NCI-H2107 treated with DMSO at 0.1 percent for 48 hours (cell line): ENCODE measurements around the gene KIF18A.
A peak's percentile ranks its signal among the peaks of the same experiment; 100 is the strongest.
"Not testable (repeated sequence)": the region's sequence is repeated elsewhere in the genome, so short reads cannot be mapped to it uniquely, and the experiment has no call there.

ENCODE experiments used
- DNase-seq: peaks from one replicate; lab custom pipeline; 2025; ENCODE audit not compliant: unreplicated experiment; lab: John Stamatoyannopoulos, UW

Gene KIF18A

GRCh38 chr11:28107750-28108618 lies at the start of gene KIF18A, which contains the start of gene METTL15:
Gene KIF18A, minus strand, starts transcription at chr11:28108156. Its CDS starts 10,209 bp downstream, at chr11:28097947.
Gene METTL15, plus strand, starts transcription at chr11:28108388. Its CDS starts 4,947 bp downstream, at chr11:28113335.
- peak; percentile 97 for DNase-seq

DNA sequence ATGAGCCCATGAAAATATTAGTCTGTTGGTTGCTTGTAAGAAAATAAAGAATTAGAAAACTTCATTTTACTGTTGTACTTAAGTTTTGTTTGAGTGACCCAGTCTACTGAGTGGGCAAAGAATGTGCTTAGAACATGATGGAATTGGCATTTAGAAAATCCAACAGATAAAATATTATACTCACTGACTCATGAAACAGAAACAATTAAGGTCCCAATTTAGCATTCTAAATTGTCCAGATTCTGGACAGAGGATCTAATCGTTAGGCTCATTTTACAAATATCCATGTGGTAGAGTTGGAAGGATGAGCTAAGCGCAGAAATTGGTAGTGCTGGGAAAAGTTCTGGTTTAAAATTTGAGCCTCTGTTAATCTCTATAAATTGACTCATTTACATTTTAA lies 45.6 kb upstream of the KIF18A start:
- DNase-seq = no peak

DNA sequence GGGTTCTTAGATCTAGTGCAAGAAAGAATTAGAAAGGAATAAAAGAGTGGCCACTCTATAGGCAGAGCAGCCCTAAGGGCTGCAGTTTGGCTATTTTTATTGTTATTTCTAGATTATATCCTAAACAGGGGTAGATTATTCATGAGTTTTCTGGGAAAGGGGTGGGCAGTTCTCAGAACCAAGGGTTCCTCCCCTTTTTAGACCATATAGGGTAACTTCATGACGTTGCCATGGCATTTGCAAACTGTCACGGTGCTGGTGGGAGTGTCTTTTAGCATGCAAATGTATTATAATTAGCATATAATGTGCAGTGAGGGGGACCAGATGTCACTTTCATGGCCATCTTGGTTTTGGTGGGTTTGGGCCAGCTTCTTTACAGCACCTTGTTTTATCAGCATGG lies 44.8 kb upstream of the KIF18A start:
- no peak for DNase-seq

DNA sequence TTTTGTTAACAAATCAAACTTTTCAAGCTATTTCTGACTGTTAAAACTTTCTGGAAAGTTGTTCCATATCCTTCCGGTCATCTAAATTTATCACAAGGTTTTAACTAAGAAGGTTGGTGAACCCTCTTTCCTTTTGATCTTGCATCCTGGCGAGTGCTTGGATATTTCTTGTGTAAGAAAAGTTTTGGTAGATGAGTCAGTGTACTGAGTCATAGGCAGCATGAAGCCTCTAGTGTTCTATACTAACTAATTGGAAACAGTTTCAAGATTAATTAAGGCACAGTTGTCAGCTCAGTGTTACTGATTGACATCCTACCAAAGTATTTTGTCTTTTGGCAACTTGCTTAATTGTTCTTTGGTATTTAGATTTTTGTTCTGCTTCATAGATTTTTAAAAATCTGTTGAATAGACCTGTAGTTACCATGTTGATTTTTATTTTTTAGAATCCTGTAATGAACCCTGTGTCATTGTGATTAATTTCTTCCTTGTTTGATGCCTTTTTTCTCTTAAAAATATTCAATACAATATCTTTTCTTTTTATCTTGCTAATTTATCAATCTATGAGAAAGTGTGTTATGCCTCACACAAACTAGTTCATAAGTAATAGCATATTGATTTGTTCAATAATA lies 38.3 kb upstream of the KIF18A start:
- no peak for DNase-seq

GRCh38 chr11:28144808-28145207 lies 36.9 kb upstream of the KIF18A start:
- peak; percentile 4 for DNase-seq

DNA sequence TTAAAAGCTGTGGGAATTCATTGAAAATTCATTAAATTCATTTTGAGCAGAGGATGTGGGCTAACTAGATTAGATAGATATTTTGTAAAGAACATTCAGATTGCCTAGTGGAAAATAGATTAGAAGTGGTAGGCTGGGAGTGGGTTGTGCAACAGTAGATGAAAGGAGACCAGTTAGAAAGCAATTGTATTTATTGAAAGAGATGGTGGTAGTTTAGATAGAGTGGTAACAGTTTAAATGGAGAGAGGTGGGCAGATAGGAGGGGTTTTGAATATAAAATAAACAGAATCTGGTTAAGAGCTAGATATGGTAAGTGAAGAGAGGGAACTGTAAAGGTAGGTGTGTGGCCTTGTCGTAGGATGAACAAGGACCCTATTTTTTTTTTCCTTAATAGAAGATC lies 34.8 kb upstream of the KIF18A start:
- DNase-seq = no peak

GRCh38 chr11:28140689-28141455 lies 32.9 kb upstream of the KIF18A start:
- DNase-seq = no peak

GRCh38 chr11:28139841-28140415 lies 32.0 kb upstream of the KIF18A start:
- DNase-seq = no peak

- DNase-seq = no peak
These were observed 29.9 kb upstream of the KIF18A start for GRCh38 chr11:28137832-28138231.

DNA sequence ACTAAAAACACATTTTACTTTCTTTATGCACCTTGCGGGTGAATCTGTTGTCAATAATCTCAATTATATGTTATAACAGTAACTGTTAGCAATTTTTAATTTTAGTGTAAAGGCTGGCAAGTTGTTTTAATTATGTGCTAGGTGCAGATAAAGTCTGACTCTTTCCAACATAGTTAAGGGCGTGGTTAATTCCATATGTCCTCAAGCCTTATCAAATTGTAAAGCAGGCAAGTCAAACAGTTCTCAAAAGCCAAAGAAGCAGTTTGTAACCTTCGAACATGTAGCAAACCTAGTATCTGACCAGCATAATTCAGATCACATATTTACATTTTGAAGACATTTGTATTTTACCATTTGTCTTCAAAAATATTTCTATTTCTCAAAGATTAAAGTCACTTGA lies 29.4 kb upstream of the KIF18A start:
- no peak for DNase-seq

GRCh38 chr11:28136157-28136556 lies 28.2 kb upstream of the KIF18A start:
- DNase-seq = not testable (repeated sequence)

GRCh38 chr11:28133146-28133545 lies 25.2 kb upstream of the KIF18A start:
- no peak for DNase-seq

DNA sequence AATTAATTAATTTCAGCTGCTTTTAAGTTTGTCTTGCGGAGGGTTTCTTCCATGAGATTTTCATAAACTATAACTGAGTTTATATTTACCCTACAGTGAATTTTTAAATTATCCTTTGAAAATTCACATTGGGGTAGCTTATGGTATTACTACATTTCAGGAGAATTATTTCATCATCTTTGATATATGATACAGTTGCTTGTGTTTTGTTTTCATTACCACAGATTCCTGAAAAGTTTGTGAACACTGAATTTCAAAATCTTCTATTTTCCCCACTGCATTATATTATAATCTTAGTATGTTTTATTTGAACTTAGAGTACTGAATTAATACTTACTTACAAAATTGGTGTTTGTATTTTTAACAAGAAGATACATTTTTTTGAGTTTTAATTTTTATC lies 24.6 kb upstream of the KIF18A start:
- DNase-seq = no peak

DNA sequence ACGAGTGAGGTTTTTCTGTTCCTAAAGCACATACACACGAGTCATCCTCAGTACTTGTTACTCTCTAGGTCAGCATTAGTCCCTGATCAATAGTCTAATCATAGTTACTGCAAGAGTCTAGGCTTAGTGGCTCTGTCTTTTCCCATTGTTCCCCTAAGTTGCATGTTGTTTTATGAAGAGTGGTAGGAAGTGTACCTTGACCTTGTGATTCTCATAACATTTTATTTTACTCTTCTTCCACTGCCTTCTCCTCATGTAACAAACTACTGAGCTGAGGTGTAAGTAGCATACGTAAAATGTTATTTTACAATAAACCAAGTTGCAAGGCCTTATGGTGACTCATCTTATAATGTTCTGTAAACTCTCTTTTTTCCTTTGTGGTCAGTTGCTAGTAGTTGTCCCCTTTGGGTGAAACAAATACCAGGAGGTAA lies 15.2 kb upstream of the KIF18A start:
- DNase-seq = no peak

- DNase-seq = no peak
These were observed 9.8 kb upstream of the KIF18A start for GRCh38 chr11:28117712-28118111.

GRCh38 chr11:28114731-28115130 lies 6.8 kb upstream of the KIF18A start:
- DNase-seq = no peak

GRCh38 chr11:28114116-28114515 lies 6.2 kb upstream of the KIF18A start:
- DNase-seq = no peak

GRCh38 chr11:28110821-28111200 lies 2.9 kb upstream of the KIF18A start:
- DNase-seq = no peak

DNA sequence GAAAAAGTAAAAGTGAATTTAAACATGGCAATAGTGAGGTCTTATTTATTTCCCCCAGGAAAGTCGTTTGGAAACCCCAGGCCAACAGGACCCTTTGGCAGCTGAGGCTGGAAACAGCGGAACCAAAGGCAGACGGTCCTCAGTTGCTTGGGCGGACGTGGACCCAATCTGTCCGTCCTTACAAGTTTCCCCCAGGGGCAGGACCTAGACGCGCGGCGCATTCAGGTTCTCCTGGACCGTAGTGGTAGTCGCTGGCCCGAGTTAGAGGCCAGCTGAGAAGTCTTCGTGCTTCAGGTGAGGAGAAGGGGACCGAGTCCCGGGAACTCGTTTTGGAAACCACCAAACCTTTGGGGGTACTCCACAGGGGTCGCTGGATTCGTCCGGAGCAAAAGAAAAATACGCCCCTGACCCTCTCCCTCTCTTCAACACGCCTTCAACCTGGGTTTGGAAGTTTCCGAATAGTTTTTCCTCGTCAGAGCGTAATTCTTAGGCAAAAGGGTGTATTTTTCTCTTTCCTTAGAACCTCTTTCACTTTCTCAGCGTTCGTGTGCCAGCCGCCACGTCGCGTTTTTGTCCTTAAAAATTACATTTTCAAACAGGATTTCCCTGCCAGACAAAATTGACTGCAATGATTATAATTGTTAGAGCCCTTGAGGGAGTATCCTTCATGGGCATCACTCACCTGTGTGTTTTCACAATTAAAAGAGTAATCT lies 2.3 kb upstream of the KIF18A start:
- DNase-seq = peak; percentile 49

DNA sequence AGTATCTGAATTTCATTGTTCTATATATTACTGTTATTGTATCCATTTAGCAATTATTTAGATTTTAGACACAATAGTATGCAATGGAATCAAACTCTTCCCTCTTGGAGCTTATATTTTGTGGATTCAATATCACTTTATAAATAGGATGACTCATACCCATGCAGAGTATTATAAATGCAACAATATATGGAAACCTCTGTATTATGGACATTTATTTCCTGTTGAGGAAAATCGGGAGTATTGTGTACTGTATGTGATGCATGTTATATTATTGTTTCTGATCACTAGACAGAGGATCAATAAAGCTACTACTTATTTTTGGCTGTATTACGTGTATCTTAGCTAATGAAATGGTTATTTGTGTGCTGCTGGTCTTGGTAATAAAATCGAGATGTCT lies 1.0 kb upstream of the KIF18A start:
- no peak for DNase-seq
